Subcutaneous abdominal adipose tissue (tissue), 5 donors: ENCODE measurements around the gene PARK7.
"Not testable (repeated sequence)": the region's sequence is repeated elsewhere in the genome, so short reads cannot be mapped to it uniquely, and the experiment has no call there.

Source experiments
- H3K27ac ChIP-seq: one replicate; pipeline ENCODE4 v1.7.0; 2013; ENCODE audit warnings: low read depth, mild to moderate bottlenecking, inconsistent platforms, low read length, moderate library complexity
- H3K27me3 ChIP-seq, 5 donors: one replicate each; pipeline ENCODE4 v1.7.0; 2013; ENCODE audit warnings: low read length in 5 of 5, inconsistent platforms in 1 of 5; ENCODE audit not compliant: control insufficient read depth in 5 of 5, insufficient read depth in 4 of 5
- H3K36me3 ChIP-seq, 5 donors: one replicate each; pipeline ENCODE4 v1.7.0; 2013; ENCODE audit warnings: low read length in 5 of 5; ENCODE audit not compliant: control insufficient read depth in 5 of 5, insufficient read depth in 5 of 5
- H3K4me1 ChIP-seq, 5 donors: one replicate each; pipeline ENCODE4 v1.7.0; 2013; ENCODE audit warnings: low read length in 5 of 5, mild to moderate bottlenecking in 3 of 5, moderate library complexity in 1 of 5; ENCODE audit not compliant: control insufficient read depth in 5 of 5, insufficient read depth in 5 of 5
- H3K4me3 ChIP-seq, 5 donors: one replicate each; pipeline ENCODE4 v1.7.0; 2013; ENCODE audit warnings: low read length in 5 of 5, low read depth in 1 of 5
- H3K9ac ChIP-seq, 5 donors: one replicate each; pipeline ENCODE4 v1.7.0; 2013; ENCODE audit warnings: low read length in 5 of 5, mild to moderate bottlenecking in 4 of 5, moderate library complexity in 3 of 5
- H3K9me3 ChIP-seq, 5 donors: one replicate each; pipeline ENCODE4 v1.7.0; 2013; ENCODE audit warnings: low read length in 5 of 5; ENCODE audit not compliant: control insufficient read depth in 5 of 5
- donor health status: healthy.
- donor health status: healthy.
- donor health status: healthy.
- donor health status: healthy.
- donor health status: healthy.

The PARK7 gene

DNA sequence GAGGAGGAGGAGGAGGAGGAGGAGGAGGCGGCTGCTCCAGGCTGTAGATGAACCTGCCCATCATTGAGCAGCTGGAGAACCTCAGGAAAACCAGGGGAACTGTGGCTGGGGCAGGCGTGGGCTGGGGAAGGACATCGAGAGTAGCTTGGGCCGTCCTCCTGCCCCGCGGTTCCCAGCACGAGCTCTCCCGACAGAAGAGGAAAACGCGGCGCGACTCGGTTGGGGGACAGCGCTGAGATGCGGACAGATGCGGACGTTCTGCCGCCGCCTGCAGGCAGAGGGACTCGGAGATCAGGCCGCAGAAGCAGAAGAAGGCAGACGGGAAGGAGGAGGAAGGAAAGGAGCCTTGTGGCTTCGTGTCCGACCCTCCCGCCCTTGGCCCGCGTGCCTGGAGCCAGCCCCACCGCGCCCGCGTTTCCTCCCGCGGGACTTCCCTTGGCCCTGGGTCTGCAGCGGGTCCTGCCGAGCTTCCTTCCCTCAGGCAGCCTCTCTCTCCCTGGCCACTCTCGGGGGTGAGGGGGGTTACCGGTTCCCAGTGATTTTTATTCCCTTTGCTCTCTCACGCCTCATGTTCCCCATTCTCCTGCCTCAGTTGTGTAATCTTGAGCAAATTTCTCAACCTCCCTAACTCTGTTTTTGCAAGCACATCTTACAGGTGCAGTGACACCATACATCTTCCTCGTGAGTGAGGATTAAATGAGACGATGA lies 19.1 kb upstream of the PARK7 start:
- Histone ChIP-seq H3K27ac (no peak overlapping the region), H3K9me3 (no peaks in the 10 kb centered on the region), H3K27me3 (peaks cover 0 to 22% (median 4%) of the 10 kb centered on the region in 5 donors), H3K9ac (peak overlapping the region in 3 of 5 donors; percentile 24 to 60 (median 27)), H3K4me3 (peak overlapping the region; percentile 35 to 55 (median 47)), H3K4me1 (peaks cover 0 to 23% (median 12%) of the 10 kb centered on the region in 5 donors), H3K36me3 (no peaks in the 10 kb centered on the region)

GRCh38 chr1:7943251-7943650 lies 18.3 kb upstream of the PARK7 start:
- Histone ChIP-seq H3K4me1 (peaks cover 0 to 23% (median 12%) of the 10 kb centered on the region in 5 donors), H3K4me3 (no peak overlapping the region), H3K9me3 (no peaks in the 10 kb centered on the region), H3K27ac (no peak overlapping the region), H3K27me3 (peaks cover 0 to 19% (median 4%) of the 10 kb centered on the region in 5 donors), H3K9ac (no peak overlapping the region), H3K36me3 (no peaks in the 10 kb centered on the region)

DNA sequence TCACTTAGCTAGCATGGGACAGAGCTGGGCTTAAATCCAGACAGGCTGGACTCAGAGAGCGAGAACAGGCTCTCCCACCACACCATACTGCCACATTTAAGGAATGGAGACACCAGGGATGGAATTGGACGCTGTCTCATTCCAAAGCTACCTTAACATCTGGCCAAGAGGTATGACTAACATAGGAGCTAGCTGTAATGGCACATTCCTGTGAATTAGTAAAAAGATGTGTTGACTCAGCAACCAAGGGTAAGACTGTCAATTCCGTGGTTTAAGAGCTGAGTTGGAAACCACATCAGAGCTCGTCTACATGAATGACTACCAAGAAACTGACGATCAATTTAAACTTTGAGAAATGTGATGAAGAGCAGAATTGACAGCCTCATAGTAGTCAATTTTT lies 12.6 kb upstream of the PARK7 start:
- H3K9ac ChIP-seq: no peak overlapping the region
- no peak overlapping the region for H3K4me3 ChIP-seq
- peaks cover 0 to 6% (median 6%) of the 10 kb centered on the region in 5 donors for H3K4me1 ChIP-seq
- no peaks in the 10 kb centered on the region for H3K36me3 ChIP-seq
- no peaks in the 10 kb centered on the region for H3K9me3 ChIP-seq
- H3K27ac ChIP-seq: no peak overlapping the region
- no peaks in the 10 kb centered on the region for H3K27me3 ChIP-seq

DNA sequence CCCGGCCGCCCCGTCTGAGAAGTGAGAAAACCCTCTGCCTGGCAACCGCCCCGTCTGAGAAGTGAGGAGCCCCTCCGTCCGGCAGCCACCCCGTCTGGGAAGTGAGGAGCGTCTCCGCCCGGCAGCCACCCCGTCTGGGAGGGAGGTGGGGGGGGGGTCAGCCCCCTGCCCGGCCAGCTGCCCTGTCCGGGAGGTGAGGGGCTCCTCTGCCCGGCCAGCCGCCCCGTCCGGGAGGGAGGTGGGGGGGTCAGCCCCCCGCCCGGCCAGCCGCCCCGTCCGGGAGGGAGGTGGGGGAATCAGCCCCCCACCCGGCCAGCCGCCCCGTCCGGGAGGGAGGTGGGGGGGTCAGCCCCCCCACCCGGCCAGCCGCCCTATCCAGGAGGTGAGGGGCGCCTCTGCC lies 8.7 kb upstream of the PARK7 start:
- H3K4me1 ChIP-seq: peaks cover 0 to 14% (median 11%) of the 10 kb centered on the region in 5 donors
- H3K9ac ChIP-seq, H3K36me3 ChIP-seq, H3K9me3 ChIP-seq, H3K4me3 ChIP-seq, H3K27ac ChIP-seq, H3K27me3 ChIP-seq: not testable (repeated sequence)

GRCh38 chr1:7953850-7954609 lies 7.5 kb upstream of the PARK7 start:
- Histone ChIP-seq H3K4me1 (peaks cover 0 to 14% (median 11%) of the 10 kb centered on the region in 5 donors), H3K27me3 (no peaks in the 10 kb centered on the region)

DNA sequence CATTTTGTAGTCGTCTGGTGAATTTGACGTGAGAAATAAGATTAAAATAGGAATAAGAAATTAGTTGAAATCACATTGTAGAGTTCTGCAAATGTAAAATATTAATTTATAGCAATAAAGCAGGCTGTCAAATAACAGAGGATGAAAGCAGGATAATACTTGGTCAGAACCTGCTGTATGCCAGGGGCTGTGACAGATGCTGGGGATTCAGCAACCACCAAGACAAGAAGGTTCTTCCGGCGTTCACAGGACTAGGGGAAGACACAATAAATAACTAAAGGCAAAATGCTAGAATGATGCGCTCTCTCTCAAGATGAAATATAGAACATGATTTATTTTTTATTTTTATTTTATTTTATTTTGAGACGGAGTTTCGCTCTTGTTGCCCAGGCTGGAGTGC lies 6.8 kb upstream of the PARK7 start:
- H3K27me3 ChIP-seq: no peaks in the 10 kb centered on the region
- H3K4me1 ChIP-seq: peaks cover 0 to 14% (median 11%) of the 10 kb centered on the region in 5 donors
- H3K36me3 ChIP-seq: no peaks in the 10 kb centered on the region
- H3K9ac ChIP-seq: peak overlapping the region; percentile 66 to 92 (median 88)
- no peaks in the 10 kb centered on the region for H3K9me3 ChIP-seq
- peak overlapping the region; percentile 91 for H3K27ac ChIP-seq
- peak overlapping the region; percentile 61 to 88 (median 84) for H3K4me3 ChIP-seq

More at GRCh38 chr1:7953850-7954609, 7.5 kb upstream of the PARK7 start:
- H3K9ac ChIP-seq: peak overlapping the region; percentile 66 to 92 (median 88)
- peak overlapping the region; percentile 91 for H3K27ac ChIP-seq
- H3K4me3 ChIP-seq: peak overlapping the region; percentile 61 to 88 (median 84)
- no peaks in the 10 kb centered on the region for H3K36me3 ChIP-seq
- no peaks in the 10 kb centered on the region for H3K9me3 ChIP-seq

DNA sequence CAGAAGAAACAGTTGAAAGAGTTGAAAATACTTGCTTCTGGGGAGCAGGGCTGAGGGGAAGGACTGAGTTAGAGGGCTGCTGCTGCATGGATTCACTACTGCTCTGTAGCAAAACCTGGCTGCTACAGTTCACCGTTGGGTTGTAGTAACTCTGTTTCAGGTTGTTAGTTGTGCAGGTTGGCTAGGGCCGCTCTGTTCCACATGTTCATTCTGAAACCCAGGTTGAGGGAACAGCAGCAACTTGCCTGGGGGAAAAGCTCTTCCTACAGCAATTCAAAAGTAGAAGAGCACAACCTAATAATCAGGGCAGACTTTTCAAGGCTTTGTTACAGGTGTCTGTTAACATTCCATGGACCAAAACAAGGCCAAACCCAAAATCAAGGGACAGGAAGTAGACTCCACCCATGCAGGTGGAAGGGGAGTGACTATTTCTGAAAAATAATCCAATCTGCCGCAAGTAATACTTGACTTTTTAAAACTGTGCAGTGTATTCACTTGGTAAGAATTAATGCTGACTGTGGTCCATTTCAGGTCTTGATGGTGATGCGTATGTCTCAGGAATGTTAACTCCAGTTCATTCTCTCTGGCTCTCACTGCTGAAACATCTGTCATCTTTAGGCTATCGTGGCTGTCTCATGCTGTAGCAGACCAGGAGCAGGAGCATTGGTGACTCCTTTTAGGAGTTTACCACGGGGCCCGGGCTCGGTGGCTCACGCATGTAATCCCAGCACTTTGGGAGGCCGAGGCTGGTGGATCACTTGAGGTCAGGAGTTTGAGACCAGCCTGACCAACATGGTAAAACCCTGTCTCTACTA lies 5.1 kb upstream of the PARK7 start:
- Histone ChIP-seq H3K9ac (no peak overlapping the region), H3K27ac (no peak overlapping the region), H3K36me3 (no peaks in the 10 kb centered on the region), H3K9me3 (no peaks in the 10 kb centered on the region), H3K4me1 (peaks cover 3 to 22% (median 19%) of the 10 kb centered on the region in 5 donors), H3K4me3 (no peak overlapping the region), H3K27me3 (no peaks in the 10 kb centered on the region)

- peaks cover 5 to 21% (median 15%) of the 10 kb centered on the region in 5 donors for H3K36me3 ChIP-seq
- peak overlapping the region in 1 of 5 donors; percentile 78 for H3K4me3 ChIP-seq
- peak overlapping the region in 1 of 5 donors; percentile 94 for H3K9ac ChIP-seq
- H3K27ac ChIP-seq: no peak overlapping the region
- H3K27me3 ChIP-seq: no peaks in the 10 kb centered on the region
- H3K9me3 ChIP-seq: no peaks in the 10 kb centered on the region
- H3K4me1 ChIP-seq: peaks cover 3 to 31% (median 19%) of the 10 kb centered on the region in 5 donors
Measured at GRCh38 chr1:7960165-7960564, 1.3 kb upstream of the PARK7 start.

DNA sequence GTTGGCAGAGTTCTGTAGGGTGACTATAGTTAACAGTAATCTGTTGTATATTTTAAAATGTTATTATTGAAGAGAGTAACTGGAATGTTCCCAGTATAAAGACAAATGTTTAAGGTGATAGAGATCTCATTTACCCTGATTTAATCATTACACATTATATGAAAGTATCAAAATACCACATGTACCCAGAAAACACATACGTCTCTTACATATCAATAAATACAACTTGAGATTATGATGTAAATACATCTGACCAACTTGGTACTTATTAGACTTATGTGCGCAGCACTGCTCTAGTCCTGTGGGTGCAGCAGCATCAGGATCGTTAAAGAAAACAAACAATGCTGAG lies 670 bp upstream of the PARK7 start:
- Histone ChIP-seq H3K4me3 (peak overlapping the region; percentile 78 to 84 (median 83)), H3K9ac (peak overlapping the region; percentile 65 to 94 (median 92)), H3K27ac (peak overlapping the region; percentile 99), H3K9me3 (no peaks in the 10 kb centered on the region), H3K36me3 (peaks cover 7 to 28% (median 22%) of the 10 kb centered on the region in 5 donors), H3K4me1 (peaks cover 3 to 31% (median 19%) of the 10 kb centered on the region in 5 donors), H3K27me3 (no peaks in the 10 kb centered on the region)
